Measurements from ENCODE around the gene CHTF8.

- TF ChIP-seq CTCF (IDR thresholded peaks at IDR 0.05 in 8 of 11, conservative IDR thresholded peaks at IDR 0.05 in 3 of 11) (no peak), POLR2A (IDR thresholded peaks at IDR 0.05) (no peak), POLR2AphosphoS5 (IDR thresholded peaks at IDR 0.05) (no peak)
Observed at GRCh38 chr16:69116256-69116875, 16.0 kb downstream of the CHTF8 start.
